ENCODE measurements around the gene ABCF1. TPM values are rescaled to one million over a fixed set of nuclear protein-coding genes. Genes with fewer than 3 reads are reported as not detected.

Gene ABCF1
- total and polyA plus RNA-seq, 2 of the 8 experiments (the other 6 are each of a cell fraction or from before 2014, with no cell fraction given), result 48.8 to 123 TPM

DNA sequence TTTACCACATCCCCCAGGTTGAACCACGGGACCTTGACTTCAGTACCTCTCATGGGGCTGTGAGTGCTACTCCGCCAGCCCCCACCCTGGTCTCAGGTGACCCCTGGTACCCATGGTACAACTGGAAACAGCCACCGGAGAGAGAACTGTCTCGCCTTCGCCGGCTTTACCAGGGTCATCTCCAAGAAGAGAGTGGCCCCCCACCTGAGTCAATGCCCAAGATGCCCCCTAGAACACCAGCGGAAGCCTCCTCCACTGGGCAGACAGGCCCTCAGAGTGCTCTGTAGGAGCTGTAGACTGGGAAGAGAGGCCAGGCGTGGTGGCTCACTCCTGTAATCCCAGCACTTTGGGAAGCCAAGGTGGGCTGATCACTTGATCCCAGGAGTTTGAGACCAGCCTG, 54.3 kb downstream of the ABCF1 start:
- H3K4me3 ChIP-seq (ENCODE audit: extremely low read depth in 1 of 4, insufficient read depth in 2 of 4, low read depth in 3 of 4, low read length in 4 of 4), result no peak overlapping the region
- H3K27ac ChIP-seq (ENCODE audit: low read depth, low read length), result no peak overlapping the region
- H3K79me2 ChIP-seq (ENCODE audit: control insufficient read depth in 1 of 2, insufficient read depth in 2 of 2, low read length in 2 of 2), result peaks cover 0 to 8% of the 10 kb centered on the region in 2 experiments; a peak in 2 of 4 replicates
- H3K18ac ChIP-seq (ENCODE audit: extremely low read depth, low read length), result no peak overlapping the region
- no peak overlapping the region for H2BK12ac ChIP-seq (ENCODE audit: low read depth, low read length)
- H4K91ac ChIP-seq (replicated peaks; ENCODE audit: insufficient read length, low read length), result no peak overlapping the region
- H3K36me3 ChIP-seq (ENCODE audit: control insufficient read depth in 2 of 4, insufficient read depth in 4 of 4, low read length in 3 of 4), result peaks cover 8 to 55% (median 35%) of the 10 kb centered on the region in 4 experiments
- no peak for FAIRE-seq
- no peak overlapping the region for H2AK5ac ChIP-seq (ENCODE audit: low read depth, low read length)
- H2BK15ac ChIP-seq (ENCODE audit: low read length), result no peak overlapping the region
- no peak overlapping the region for H2BK20ac ChIP-seq (ENCODE audit: low read length)
- no peaks in the 10 kb centered on the region for H3K27me3 ChIP-seq (replicated peaks in 1 of 4; ENCODE audit: control insufficient read depth in 3 of 4, extremely low read depth in 1 of 4, insufficient read depth in 3 of 4, low read length in 3 of 4)
- no peaks in the 10 kb centered on the region for H3K9me3 ChIP-seq (ENCODE audit: insufficient read depth in 2 of 2, low read depth in 1 of 2, low read length in 1 of 2)
- no peak overlapping the region for H2AFZ ChIP-seq (ENCODE audit: low read length)
- H3K23ac ChIP-seq (ENCODE audit: insufficient read length), result no peak overlapping the region
- H3K4ac ChIP-seq (replicated peaks; ENCODE audit: insufficient read length, low read depth, low read length), result no peak overlapping the region
- CTCF ChIA-PET (ENCODE audit: partially characterized antibody), result interaction anchor here (0.7 to 1.5 kb wide), 5 partner anchors 13 to 53 kb away, joined by 3 to 5 read pairs (median 5); no protein-coding TSS in a partner anchor
- no peaks in the 10 kb centered on the region for H3K79me1 ChIP-seq (ENCODE audit: low read depth, low read length)
- H2BK120ac ChIP-seq (replicated peaks; ENCODE audit: low read depth, low read length), result no peak overlapping the region
- 90% methylated on average over 7 of the region's 8 CpGs; no CpG with 5 or more reads in 1 of the 2 experiments for WGBS, 2 experiments (ENCODE audit: extremely low coverage in 1 of 2, insufficient coverage in 1 of 2, insufficient read length in 1 of 2, insufficient replicate concordance in 2 of 2, low coverage in 1 of 2, low lambda C conversion rate in 2 of 2, missing lambda C conversion rate in 1 of 2)
- peaks cover 5% of the 10 kb centered on the region for H3K23me2 ChIP-seq (ENCODE audit: low read depth, low read length)
- no peak for DNase-seq (ENCODE audit: low read depth in 1 of 2, low spot score in 2 of 2)
- no peak overlapping the region for H3K56ac ChIP-seq (replicated peaks; ENCODE audit: insufficient read length, low read depth, low read length)
- H3K14ac ChIP-seq (ENCODE audit: insufficient read length), result no peak overlapping the region
- peaks cover 2 to 10% (median 4%) of the 10 kb centered on the region in 4 experiments; a peak in 5 of 7 replicates for H3K4me1 ChIP-seq (replicated peaks in 1 of 4; ENCODE audit: control insufficient read depth in 3 of 4, insufficient read depth in 4 of 4, low read length in 3 of 4)
- H3K9ac ChIP-seq (replicated peaks in 1 of 4; ENCODE audit: extremely low read depth in 1 of 4, low read depth in 3 of 4, low read length in 3 of 4), result no peak overlapping the region
- no peak overlapping the region for H4K5ac ChIP-seq (ENCODE audit: insufficient read length, low read depth, low read length)
- H3K4me2 ChIP-seq (ENCODE audit: insufficient read depth in 1 of 2, low read depth in 2 of 2, low read length in 2 of 2), result no peak overlapping the region; a peak in 1 of 4 replicates
- H4K20me1 ChIP-seq (replicated peaks in 1 of 2; ENCODE audit: control insufficient read depth in 1 of 2, insufficient read depth in 2 of 2, low read length in 2 of 2), result peaks cover 0 to 4% of the 10 kb centered on the region in 2 experiments
- no peak overlapping the region for H2BK5ac ChIP-seq (ENCODE audit: low read depth, low read length)
- no peak overlapping the region for H4K8ac ChIP-seq (ENCODE audit: extremely low read depth, insufficient read depth, low read length)
- TF ChIP-seq USF2 (IDR thresholded peaks at IDR 0.05; ENCODE audit: low read length) (no peak), JUN (IDR thresholded peaks at IDR 0.05; ENCODE audit: low read depth, low read length) (no peak), HDAC6 (IDR thresholded peaks at IDR 0.05; ENCODE audit: low read depth, low read length) (no peak), CHD1 (IDR thresholded peaks at IDR 0.05; ENCODE audit: low read depth, low read length) (no peak)
- POLR2A ChIA-PET (ENCODE audit: partially characterized antibody), result interaction anchor here (1.0 to 7.0 kb wide), 14 partner anchors 8 to 96 kb away, joined by 3 to 62 read pairs (median 6); partner anchors contain the start of genes C6orf136, MDC1, MRPS18B and PPP1R10
